Measurements from ENCODE around the gene REN.

DNA sequence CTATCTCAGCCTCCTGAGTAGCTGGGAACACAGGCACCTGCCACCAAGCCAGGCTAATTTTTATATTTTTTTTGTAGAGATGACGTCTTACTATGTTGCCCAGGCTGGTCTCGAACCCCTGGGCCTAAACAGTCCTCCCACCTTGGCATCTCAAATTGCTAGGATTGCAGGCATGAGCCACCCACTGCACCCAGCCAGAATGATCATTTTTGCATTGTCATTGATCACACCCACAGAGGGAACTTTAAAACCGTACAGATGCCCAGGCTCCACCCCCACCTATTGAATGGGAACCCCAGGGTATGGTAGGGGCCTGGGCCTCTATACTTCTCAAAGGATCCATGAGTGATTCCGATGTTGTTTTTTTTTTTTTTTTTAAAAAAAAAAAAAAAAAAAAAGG, 51.0 kb downstream of the REN start:
- TF ChIP-seq, protein P1, sequence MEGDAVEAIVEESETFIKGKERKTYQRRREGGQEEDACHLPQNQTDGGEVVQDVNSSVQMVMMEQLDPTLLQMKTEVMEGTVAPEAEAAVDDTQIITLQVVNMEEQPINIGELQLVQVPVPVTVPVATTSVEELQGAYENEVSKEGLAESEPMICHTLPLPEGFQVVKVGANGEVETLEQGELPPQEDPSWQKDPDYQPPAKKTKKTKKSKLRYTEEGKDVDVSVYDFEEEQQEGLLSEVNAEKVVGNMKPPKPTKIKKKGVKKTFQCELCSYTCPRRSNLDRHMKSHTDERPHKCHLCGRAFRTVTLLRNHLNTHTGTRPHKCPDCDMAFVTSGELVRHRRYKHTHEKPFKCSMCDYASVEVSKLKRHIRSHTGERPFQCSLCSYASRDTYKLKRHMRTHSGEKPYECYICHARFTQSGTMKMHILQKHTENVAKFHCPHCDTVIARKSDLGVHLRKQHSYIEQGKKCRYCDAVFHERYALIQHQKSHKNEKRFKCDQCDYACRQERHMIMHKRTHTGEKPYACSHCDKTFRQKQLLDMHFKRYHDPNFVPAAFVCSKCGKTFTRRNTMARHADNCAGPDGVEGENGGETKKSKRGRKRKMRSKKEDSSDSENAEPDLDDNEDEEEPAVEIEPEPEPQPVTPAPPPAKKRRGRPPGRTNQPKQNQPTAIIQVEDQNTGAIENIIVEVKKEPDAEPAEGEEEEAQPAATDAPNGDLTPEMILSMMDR (conservative IDR thresholded peaks at IDR 0.05), result no peak
- TF ChIP-seq EZH2 (IDR thresholded peaks at IDR 0.05; ENCODE audit: low read depth), result no peak

All from PC-9 (cell line).